Right forelimb (tissue), 1 donor: ENCODE results near the gene ZFP2.
A peak's percentile ranks its signal among the peaks of the same experiment; 100 is the strongest.
"Not testable (repeated sequence)": the region's sequence is repeated elsewhere in the genome, so short reads cannot be mapped to it uniquely, and the experiment has no call there.

Experiments used
- DNase-seq: peaks from one replicate; pipeline ENCODE4 v3.0.0-alpha.2; 2018

Gene ZFP2

DNA sequence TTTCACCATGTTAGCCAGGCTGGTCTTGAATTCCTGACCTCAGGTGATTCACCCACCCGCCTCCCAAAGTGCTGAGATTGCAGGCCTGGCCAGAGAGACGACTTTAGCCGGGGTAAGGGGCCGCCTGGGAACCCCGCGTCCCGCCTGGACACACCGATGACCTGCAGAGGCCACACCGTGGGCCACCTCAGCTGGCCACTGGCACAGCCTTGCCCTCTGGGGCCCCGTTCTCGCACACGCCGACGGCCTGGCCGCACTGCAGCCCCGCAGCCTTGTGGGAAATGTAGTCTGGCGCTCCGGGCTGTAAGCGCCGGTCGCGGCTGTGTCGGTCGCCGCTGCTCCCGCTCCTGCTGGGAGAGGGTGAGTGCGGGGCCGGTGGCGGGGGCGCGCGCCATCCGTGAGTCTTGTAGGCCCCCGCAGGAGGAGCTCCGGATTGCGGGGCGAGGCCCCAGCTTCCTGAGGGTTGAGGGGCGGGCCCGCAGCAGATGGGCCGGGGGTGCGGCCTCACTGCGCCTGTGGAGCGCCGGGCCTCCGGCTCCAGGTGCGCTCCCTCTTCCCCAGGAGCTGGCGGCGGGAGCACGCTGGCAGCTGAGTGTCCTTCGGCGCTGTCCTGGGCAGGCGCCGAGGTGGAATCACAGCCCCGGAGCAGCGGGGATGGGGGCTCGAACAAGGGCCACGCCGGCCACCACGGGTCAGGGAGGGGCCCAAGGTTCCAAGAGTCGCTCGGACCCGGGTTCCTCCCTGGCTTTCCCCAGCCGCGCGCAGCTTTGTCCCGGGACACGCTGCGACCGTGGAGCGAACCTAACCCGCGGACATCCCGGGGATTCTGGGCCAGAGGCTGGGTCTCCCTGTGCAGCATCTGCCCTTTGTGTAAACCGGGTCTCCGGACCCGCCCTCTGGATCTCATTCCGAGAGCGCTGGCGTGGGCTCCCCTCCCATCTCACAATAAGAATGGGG is at the start of gene ZFP2:
Gene ZFP2 (plus strand): TSS at position 299 of the 957 bp plus-strand sequence. CDS start 35,401 bp downstream, outside the sequence.
- DNase-seq, result peak; percentile 80

- DNase-seq, result no peak
Measured at GRCh38 chr5:178849316-178849715, 46.4 kb upstream of the ZFP2 start.

GRCh38 chr5:178851951-178852350 is 43.8 kb upstream of the ZFP2 start:
- no peak for DNase-seq

DNA sequence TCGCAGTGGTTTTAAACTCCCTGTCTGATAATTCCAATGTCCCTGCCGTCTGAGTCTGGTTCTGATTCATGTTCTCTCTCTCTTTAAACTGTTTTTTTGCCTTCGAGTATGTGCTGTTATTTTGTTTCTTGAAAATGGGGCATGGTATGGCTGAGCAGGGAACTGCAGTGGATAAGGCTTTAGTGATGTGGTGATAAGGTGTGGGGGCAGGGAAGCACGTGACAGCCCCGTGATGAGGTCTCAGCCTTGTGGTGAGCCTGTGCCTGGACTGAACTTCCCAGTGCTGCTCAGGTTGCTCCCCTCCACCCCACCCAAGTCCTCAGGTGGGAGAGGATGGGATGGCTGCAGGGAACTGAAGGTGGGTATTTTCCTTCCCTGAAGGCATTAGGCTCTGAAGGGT is 41.4 kb upstream of the ZFP2 start:
- no peak for DNase-seq

- DNase-seq, result peak; percentile 86
Measured at GRCh38 chr5:178859625-178860521, 35.8 kb upstream of the ZFP2 start, which contains the start of gene ZNF354B. Gene ZNF354B (plus strand): TSS chr5:178859953. CDS start chr5:178861048, 1,095 bp downstream.

DNA sequence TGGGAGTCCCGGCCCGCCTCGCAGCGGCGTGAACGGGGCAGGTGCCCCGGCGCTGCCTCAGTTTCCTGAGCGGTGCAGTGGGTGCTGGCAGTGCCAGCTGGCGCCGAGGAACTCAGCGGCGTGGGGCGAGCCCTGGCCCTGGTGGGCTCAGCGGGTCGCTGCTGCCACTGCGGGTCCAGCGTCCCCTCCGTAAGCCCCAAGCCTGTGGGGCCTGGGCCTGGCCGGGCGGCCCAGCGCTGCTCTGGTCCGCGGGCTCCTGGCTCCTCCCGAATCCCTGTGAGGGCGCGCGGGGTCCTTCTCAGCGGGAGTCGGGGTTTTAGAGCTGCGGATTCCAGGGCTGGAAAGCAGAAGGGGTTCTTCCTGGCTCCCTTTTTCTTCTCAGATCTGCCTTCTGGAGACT is 35.1 kb upstream of the ZFP2 start:
- DNase-seq, result not testable (repeated sequence)

GRCh38 chr5:178861627-178862026 is 34.1 kb upstream of the ZFP2 start:
- no peak for DNase-seq

GRCh38 chr5:178866946-178867345 is 28.8 kb upstream of the ZFP2 start:
- no peak for DNase-seq

GRCh38 chr5:178869577-178869976 is 26.1 kb upstream of the ZFP2 start:
- no peak for DNase-seq

GRCh38 chr5:178870411-178870810 is 25.3 kb upstream of the ZFP2 start:
- DNase-seq, result no peak

DNA sequence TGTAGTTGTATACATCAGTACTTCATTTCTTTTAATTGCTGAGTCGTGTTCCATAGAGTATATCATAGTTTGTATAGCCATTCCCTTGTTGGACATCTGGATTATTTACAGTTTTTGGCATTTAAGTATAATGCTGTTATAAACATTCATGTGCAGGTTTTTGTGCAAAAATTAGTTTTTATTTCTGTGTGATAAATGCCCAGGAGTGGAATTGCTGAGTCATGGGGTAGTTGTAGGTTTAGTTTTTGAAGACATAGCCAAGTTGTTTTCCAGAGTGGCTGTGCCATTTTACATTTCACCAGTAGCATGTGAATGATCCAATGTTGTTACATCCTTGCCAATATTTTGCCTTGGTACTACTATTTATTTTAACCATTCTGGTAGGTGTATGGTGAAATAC is 23.4 kb upstream of the ZFP2 start:
- no peak for DNase-seq

DNA sequence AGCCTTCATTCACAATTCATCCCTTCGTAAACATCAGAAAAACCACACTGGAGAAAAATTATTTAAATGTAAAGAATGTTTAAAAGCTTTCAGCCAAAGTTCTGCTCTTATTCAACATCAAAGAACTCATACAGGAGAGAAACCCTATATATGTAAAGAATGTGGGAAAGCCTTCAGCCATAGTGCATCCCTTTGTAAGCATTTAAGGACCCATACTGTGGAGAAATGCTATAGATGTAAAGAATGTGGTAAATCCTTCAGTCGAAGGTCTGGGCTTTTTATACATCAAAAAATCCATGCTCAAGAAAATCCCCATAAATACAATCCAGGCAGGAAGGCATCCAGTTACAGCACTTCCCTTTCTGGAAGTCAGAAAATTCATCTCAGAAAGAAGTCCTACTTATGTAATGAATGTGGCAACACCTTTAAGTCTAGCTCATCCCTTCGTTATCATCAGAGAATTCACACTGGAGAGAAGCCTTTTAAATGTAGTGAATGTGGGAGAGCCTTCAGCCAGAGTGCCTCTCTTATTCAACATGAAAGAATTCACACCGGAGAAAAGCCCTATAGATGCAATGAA is 12.5 kb upstream of the ZFP2 start:
- DNase-seq, result not testable (repeated sequence)

DNA sequence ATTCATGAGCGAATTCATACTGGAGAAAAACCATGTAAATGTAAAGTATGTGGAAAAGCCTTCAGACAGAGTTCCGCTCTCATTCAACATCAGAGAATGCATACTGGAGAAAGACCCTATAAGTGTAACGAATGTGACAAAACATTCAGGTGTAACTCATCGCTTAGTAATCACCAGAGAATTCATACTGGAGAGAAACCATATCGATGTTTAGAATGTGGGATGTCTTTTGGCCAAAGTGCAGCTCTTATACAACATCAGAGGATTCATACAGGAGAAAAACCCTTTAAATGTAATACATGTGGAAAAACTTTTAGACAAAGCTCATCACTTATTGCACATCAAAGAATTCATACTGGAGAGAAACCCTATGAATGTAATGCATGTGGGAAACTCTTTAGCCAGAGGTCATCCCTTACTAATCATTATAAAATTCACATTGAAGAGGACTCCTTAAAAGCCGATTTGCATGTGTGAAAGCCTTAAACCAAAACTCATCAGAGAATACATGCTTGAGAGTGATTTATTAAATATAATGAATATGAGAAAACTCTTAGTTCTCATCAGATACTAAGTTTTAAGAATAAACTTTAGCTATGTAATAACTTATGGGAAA is 11.8 kb upstream of the ZFP2 start:
- no peak for DNase-seq

DNA sequence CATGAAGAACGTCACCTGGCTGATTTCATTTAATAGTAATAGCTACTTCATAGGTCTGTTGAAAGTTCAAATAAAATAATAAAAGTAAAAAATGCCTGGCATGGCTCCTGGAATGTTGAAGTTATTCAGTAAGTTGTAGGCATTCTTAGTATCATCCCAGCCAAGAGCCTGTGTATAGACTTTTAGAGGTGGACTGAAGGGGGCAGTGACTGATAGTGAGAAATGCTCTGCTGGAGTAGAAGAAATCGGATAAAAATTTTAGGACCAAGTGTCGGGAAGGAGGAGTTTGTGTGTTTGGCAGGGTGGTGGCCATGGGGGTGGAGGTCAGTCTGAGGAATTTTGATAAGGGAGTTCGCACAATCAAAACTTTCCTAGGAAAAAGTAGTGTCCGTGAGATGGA is 3.6 kb downstream of the ZFP2 start:
- DNase-seq, result no peak

DNA sequence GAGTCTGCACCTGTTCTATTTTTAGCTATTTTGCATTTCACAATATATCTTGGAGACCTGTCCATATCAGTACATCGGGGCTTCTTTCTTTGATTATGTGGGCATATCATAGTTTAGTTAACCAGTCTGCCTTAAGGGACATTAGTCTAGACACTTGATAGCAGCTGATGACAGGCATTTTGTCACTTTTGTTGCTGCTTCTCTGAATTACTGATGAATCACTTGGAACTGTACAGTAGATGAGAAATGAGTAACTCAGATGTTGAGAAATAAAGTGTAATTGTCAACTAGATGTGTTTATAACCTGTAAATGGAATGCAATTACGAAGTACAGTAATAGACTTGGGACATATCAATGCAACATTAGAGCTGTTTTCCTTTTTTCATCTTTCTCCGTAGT is 7.1 kb downstream of the ZFP2 start:
- DNase-seq, result no peak

- DNase-seq, result no peak
Measured at GRCh38 chr5:178931846-178932760, 36.4 kb downstream of the ZFP2 start.

GRCh38 chr5:178940569-178941360 is 45.1 kb downstream of the ZFP2 start, which contains the start of gene ZNF454:
Gene ZNF454 (plus strand): TSS chr5:178941198. CDS start chr5:178942792, 1,594 bp downstream.
- peak; percentile 96 for DNase-seq

DNA sequence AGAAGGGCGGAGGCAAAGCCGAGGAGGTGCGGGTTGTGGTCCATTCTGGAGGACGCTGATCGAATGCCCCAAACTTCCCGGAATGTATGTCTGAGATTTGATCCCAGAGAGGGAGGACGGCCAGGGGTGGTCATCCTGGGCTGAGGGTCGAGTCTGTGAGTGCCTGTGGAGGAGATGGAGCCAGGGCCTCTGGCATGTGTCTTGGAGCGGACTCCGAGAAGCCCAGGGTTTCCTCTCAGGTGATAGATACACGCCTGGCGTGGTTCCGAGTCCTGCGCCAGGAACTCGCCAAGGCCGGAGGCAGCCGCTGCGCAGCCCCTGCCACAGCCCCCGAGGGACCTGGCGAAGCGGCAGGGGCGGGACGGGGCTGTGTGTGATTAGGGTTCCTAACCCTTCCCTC is 45.6 kb downstream of the ZFP2 start:
- no peak for DNase-seq

DNA sequence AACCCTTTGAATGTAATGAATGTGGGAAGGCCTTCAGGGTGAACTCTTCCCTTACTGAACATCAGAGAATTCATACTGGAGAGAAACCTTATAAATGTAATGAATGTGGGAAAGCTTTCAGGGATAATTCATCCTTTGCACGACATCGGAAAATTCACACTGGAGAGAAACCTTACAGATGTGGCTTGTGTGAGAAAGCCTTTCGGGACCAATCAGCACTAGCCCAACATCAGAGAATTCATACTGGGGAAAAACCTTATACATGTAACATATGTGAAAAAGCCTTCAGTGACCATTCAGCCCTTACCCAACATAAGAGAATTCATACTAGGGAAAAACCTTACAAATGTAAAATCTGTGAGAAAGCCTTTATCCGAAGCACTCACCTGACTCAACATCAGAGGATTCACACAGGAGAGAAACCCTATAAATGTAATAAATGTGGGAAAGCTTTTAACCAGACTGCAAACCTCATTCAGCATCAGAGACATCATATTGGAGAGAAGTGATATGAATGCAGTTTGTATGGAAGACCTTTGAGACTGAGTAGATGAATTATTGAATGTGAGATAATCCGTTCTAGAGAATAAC is 69.8 kb downstream of the ZFP2 start:
- DNase-seq, result no peak

DNA sequence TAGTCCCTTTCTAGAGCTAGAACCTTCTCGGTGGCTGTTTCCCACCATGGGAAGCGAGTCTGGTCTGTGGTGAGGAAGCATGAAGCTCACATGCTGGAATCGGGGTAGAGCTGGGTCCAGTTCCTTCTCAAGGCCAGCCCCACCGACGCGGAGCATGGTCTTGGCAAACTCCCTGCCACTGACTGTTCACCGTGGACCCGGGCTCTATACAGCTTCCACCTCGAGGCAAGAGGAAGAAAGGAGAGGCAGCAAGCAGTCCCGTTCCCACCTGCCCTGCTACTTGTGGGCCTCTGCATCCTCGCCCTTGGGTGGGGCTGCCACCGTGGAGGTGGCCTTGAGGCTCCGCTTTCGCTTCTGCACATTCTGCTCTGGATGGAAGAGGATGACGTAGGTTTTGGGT is 85.7 kb downstream of the ZFP2 start:
- DNase-seq, result no peak
